ENCODE measurements around the gene C1QTNF3. TPM values are rescaled to one million over a fixed set of nuclear protein-coding genes. Genes with fewer than 3 reads are reported as not detected.

The C1QTNF3 gene
- total and polyA plus RNA-seq, 10 donors: 2.7 to 10.7 (median 6.4) TPM

DNA sequence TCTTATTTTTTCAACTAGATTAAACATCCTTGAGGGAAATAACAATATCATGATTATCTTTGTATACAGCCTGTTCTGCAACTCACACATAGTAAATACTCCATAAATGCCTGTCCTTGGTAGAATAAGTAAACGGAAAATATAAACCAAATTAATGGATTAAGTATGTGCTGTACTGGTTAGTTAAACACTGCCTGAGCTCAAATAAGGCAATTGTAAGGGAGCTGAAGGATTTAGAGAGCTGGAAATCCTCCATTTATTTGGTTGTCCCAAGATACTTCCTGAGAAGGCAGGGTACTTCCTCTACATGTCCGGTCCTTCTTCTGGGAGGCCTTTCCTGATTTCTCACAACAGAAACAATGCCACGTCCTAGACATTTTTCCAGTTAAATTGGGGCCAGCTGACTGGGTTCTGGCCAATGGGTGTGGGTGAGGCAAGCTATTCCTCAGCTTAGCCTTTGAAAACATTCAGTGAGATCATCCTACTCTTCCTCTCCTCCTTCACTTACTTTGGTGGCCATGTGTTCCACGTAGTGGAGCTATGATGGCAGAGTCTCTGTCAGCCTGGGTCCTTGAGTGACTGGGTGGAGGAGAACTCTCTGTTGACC lies 8.5 kb upstream of the C1QTNF3 start:
- no peaks in the 10 kb centered on the region for H3K9me3 ChIP-seq
- 77 to 83% (median 78%) methylated on average over 4 of the region's 4 CpGs for WGBS, 5 donors
- intact Hi-C loops (cut with DNase I; ENCODE audit: low total_unique reads): no loop called here
- H3K36me3 ChIP-seq: peaks cover 0 to 28% (median 6%) of the 10 kb centered on the region in 6 donors
- TF ChIP-seq CTCF (IDR thresholded peaks at IDR 0.05 in 8 of 11, conservative IDR thresholded peaks at IDR 0.05 in 3 of 11) (no peak), POLR2AphosphoS5 (IDR thresholded peaks at IDR 0.05) (no peak), POLR2A (IDR thresholded peaks at IDR 0.05) (no peak)
- peaks cover 0 to 13% (median 2%) of the 10 kb centered on the region in 6 donors for H3K4me1 ChIP-seq
- no peak overlapping the region for H3K27ac ChIP-seq
- H3K27me3 ChIP-seq (replicated peaks in 1 of 7): no peaks in the 10 kb centered on the region
- no peak overlapping the region for H3K4me3 ChIP-seq
- DNase-seq: no peak

DNA sequence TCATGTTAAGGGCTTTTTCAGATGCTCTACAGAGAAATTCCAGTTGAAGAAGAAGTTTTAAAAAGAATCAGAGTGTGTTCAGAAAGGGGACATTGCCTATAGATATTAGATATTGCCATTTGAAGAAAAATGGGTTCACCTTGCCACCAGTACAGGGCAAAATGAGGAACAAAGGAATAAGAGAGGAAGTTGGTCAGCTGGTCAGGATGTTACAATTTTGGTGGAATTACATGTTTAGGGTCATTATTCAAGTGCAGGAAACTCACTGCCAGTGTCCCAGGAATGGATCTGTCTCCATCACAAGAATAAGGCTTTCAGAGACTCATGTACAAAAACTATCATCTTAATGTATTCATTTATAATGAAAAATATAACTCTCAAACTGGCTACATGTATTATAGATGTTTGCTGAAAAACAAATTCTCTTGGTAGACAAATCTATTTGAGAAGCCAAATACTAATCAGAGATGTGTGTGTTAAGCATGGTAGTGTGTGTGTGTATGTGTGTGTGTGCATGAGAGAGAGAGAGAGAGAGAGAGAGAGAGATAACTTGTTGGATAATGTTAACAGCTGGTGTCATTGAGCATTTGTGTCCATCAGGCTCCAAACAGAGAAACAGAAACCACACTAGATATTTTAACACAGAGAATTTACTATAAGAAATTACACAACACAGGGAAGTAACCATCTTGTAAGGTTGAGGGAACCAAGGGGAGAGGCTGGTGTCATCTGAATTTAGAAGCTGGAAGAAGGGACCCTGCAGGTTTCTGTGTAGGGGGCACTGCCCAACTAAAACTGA lies 5.0 kb upstream of the C1QTNF3 start:
- intact Hi-C loops (cut with DNase I; ENCODE audit: low total_unique reads): no loop called here
- peaks cover 0 to 30% (median 10%) of the 10 kb centered on the region in 6 donors for H3K4me1 ChIP-seq
- H3K27ac ChIP-seq: peak overlapping the region in 2 of 8 donors; percentile 22 to 26
- no peaks in the 10 kb centered on the region for H3K9me3 ChIP-seq
- no peak for DNase-seq
- peaks cover 0 to 28% (median 6%) of the 10 kb centered on the region in 6 donors for H3K36me3 ChIP-seq
- TF ChIP-seq POLR2AphosphoS5 (IDR thresholded peaks at IDR 0.05) (no peak), POLR2A (IDR thresholded peaks at IDR 0.05) (no peak), CTCF (IDR thresholded peaks at IDR 0.05 in 8 of 11, conservative IDR thresholded peaks at IDR 0.05 in 3 of 11) (no peak)
- no peaks in the 10 kb centered on the region for H3K27me3 ChIP-seq (replicated peaks in 1 of 7)
- H3K4me3 ChIP-seq: no peak overlapping the region

DNA sequence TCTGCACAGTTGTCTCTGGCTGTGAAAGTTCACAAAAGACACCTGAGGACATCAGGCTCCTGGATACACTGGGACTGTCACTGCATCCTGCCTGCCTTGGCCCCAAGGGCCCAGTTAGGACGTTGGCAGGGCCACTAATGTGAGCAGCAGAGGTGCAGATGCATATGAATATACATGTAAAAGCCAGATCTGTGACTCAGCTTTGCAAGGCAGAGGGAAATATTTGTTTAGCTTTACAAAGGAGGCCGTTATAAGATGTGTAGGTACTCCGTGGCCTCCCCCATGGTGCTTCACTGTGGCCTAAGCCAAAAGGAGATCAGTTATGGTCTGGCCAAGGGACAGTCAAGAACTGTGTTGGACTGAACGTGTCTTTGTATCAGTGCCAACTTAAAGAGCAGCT lies 4.1 kb upstream of the C1QTNF3 start:
- peaks cover 0 to 28% (median 6%) of the 10 kb centered on the region in 6 donors for H3K36me3 ChIP-seq
- 74 to 93% (median 88%) methylated on average over 4 of the region's 4 CpGs for WGBS, 5 donors
- TF ChIP-seq POLR2AphosphoS5 (IDR thresholded peaks at IDR 0.05) (no peak), POLR2A (IDR thresholded peaks at IDR 0.05) (no peak), CTCF (IDR thresholded peaks at IDR 0.05 in 8 of 11, conservative IDR thresholded peaks at IDR 0.05 in 3 of 11) (no peak)
- DNase-seq: no peak
- intact Hi-C loops (cut with DNase I; ENCODE audit: low total_unique reads): no loop called here
- H3K27me3 ChIP-seq (replicated peaks in 1 of 7): no peaks in the 10 kb centered on the region
- H3K4me3 ChIP-seq: no peak overlapping the region
- H3K4me1 ChIP-seq: peaks cover 0 to 38% (median 18%) of the 10 kb centered on the region in 6 donors
- no peak overlapping the region for H3K27ac ChIP-seq
- H3K9me3 ChIP-seq: no peaks in the 10 kb centered on the region

- Histone ChIP-seq H3K4me1 (peaks cover 0 to 48% (median 24%) of the 10 kb centered on the region in 6 donors), H3K9me3 (no peaks in the 10 kb centered on the region), H3K27ac (no peak overlapping the region), H3K27me3 (replicated peaks in 1 of 7) (no peaks in the 10 kb centered on the region), H3K4me3 (no peak overlapping the region), H3K36me3 (peaks cover 0 to 19% (median under 1%) of the 10 kb centered on the region in 6 donors)
- no peak for DNase-seq
- intact Hi-C loops (cut with DNase I; ENCODE audit: low total_unique reads): no loop called here
- TF ChIP-seq CTCF (IDR thresholded peaks at IDR 0.05 in 8 of 11, conservative IDR thresholded peaks at IDR 0.05 in 3 of 11): no peak
- TF ChIP-seq POLR2AphosphoS5 (IDR thresholded peaks at IDR 0.05): no peak
- TF ChIP-seq POLR2A (IDR thresholded peaks at IDR 0.05): no peak
These were observed 3.0 kb upstream of the C1QTNF3 start for GRCh38 chr5:34045996-34046395.
